HG02571 (cell line): ENCODE measurements around the gene COL28A1.

Source experiments
- ATAC-seq: cut with Tn5 transposase; IDR thresholded peaks from one replicate; pipeline ENCODE4 v1.9.1; 2021; ENCODE audit warnings: mild to moderate bottlenecking, moderate library complexity; ENCODE audit not compliant: unreplicated experiment

COL28A1 gene

DNA sequence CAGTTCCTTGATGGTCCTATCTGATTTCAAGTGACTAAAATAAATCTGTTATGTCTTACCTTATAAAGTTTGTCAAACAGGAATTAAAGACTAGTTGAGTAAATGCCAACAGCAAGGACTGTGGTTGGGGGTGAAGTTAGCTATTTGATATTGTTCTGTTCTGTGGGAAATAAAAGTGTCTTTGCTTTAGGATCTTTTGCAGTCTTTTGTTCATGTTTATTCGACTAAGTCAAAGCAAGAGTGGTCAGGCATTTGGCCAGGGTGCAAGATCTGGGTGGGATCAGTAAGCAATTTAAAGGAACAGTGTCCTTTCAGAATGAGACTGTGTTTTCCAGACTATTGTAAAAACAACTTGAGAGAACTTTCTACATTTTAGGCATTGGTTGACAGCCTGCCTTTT lies at the start of gene COL28A1:
Gene COL28A1 (minus strand): TSS at position 183 of the 400 bp plus-strand sequence. CDS start 2,998 bp downstream, outside the sequence.
- no peak for ATAC-seq

DNA sequence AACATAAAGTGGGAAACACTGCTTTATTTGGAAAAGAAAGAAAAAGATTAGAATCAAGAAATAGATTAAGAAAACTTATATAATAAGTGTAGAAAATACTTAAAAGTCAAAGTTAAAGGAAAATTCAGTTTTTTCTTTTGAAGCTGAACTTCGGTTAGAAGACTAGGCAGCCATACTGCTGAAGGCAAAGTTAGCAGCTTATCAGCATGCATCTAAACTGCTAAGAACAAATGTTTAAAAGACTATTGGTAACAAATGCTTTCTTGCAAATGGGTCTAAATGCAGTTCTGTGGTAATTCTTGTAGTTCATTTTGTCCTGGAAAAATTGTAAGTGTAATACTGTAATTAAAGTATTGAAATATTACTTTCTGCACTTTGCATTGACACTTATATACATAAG lies 49.0 kb upstream of the COL28A1 start:
- ATAC-seq = no peak

DNA sequence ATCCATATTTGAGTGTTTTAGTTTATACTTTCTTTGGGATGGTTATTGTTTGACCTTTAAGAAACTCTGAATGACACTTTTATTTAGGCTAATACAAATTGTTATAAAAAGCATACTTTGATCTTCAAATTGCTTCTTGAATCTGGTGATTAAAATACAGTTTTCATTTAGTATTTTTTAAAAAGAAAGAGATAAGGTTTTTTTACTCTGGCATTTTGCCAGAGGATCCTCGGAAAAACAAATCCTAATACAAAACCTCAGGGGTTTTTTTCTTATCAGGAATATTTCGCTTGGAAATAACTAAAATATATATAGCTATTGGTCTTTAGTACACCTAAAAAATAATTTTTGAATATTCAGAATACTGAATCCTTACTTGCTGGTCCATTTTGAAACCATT lies 48.1 kb upstream of the COL28A1 start:
- ATAC-seq = no peak

DNA sequence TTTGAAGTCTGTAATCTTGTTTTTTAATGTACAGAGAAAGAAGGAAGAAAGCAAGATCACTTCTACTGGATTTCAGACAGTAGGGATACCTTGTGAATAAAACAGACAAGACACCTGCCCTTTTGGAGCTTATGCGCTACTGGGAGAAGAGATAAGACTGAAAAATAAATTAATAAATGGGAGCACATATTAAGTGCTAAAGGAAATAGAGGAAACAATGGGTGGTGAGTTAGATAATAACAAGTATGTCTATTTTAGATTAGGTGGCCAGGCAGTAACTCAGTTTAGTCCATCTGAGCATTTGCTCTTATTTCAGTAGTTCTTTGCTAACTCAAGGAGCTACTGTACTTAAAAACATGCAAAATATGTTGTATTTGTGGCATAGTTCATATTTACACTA lies 46.9 kb upstream of the COL28A1 start:
- ATAC-seq = no peak

- no peak for ATAC-seq
Observed at GRCh38 chr7:7581531-7582179, 46.0 kb upstream of the COL28A1 start.

DNA sequence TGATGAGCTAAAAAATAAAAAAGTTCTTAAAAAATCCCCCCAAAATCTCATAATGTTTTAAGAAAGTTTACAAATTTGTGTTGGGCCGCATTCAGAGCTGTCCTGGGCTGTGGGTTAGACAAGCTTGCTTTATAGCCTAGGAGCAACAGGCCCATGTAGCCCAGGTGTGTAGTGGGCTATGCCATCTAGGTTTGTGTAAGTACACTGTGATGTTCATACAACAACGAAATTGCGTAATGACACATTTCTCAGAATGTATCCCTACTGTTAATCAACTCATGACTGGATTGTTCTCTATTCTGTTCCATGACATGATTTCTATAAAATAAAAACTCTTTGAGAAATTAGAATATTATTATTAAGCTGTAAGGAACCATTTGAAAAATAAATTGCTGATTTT lies 44.0 kb upstream of the COL28A1 start:
- ATAC-seq = no peak

GRCh38 chr7:7577888-7578287 lies 42.2 kb upstream of the COL28A1 start:
- no peak for ATAC-seq

- no peak for ATAC-seq
Observed at GRCh38 chr7:7576344-7576743, 40.7 kb upstream of the COL28A1 start.

GRCh38 chr7:7573701-7574100 lies 38.0 kb upstream of the COL28A1 start:
- ATAC-seq = no peak

- ATAC-seq = no peak
Observed at GRCh38 chr7:7570584-7570983, 34.9 kb upstream of the COL28A1 start.

DNA sequence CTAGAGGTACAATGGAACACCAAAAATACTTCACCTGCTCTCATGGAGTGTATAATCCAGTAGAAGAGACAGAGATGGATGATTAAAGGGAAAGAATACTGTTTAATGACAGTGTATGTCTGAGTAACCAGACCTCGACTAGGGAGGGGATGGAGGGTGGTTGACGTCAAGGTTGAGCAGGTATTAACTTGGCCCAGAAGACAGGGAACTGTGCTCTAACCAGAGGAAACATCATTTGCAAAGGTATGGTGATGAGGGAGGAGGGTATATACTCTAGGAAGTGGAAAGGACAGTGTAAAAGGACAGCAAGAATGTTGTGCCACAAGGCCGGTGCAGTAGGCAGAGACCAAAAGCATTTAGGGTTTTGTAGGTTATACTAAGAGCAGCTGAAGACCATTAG lies 33.9 kb upstream of the COL28A1 start:
- no peak for ATAC-seq

DNA sequence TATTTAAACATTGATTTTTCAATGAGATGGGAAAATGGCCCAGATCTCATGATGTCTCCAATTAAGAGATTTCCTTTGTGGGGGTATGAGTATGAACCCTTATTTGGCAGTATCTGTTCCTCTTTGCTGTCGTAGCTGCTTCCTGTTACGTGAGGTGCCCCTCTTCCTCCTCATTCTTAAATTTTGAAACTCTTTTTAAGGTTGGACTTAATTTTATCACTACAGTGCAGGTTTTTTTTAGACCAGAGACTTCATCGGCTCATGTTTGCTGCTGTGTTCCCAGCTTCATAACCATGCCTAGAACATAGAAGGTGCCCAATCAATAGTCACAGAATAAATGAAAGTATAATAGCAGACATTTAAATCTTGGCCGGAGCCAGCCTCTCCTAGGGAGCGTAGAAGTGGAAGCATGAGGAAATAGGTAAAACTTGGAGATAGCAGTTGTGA lies 33.4 kb upstream of the COL28A1 start:
- ATAC-seq = peak; percentile 34

DNA sequence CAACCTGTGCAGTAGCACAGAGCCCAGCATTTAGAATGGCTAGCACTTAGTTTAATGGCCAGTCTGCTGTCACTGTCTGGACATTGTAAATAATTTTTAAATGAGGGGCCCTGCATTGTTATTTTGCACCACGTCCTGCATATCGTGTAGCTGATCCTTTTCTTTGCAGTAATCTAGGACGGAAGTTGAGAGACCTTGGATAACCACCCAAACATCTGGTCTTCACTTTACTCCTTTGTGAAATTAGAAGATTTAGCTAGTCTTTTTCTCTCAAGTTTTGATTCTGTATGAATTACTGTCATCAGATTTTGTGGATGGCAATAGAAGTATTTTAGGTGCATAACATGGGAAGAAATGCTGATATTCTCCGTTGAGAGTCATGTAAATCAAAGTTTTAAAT lies 32.9 kb upstream of the COL28A1 start:
- no peak for ATAC-seq

DNA sequence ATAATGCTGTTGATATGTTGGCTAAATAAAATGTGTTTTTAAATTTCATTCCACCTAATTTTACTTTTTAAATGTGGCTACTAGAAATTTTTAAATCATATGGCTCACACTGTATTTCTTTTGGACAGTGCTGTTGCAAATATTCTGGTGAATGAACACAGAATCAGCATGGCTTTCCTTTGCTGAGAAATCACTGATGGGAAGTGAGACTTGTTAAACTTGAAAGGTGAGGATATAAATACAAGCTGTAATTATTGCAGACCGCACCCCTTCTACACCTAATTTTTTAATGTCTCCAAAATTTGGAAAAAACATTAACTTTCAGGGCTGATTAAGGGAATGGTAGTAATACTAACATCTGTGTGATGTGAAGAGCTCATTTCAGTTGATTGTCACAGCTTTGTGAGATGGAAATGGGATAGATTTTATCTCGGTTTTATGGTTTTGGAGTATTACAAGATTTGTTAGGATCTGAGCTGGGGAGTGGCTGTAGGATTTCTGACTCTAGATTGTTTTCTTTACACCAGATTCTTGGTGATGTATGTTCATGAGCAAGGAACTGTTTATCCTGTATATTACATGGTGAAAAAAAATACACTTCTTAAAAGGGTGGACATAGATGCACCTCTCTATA lies 32.3 kb upstream of the COL28A1 start:
- ATAC-seq = no peak

DNA sequence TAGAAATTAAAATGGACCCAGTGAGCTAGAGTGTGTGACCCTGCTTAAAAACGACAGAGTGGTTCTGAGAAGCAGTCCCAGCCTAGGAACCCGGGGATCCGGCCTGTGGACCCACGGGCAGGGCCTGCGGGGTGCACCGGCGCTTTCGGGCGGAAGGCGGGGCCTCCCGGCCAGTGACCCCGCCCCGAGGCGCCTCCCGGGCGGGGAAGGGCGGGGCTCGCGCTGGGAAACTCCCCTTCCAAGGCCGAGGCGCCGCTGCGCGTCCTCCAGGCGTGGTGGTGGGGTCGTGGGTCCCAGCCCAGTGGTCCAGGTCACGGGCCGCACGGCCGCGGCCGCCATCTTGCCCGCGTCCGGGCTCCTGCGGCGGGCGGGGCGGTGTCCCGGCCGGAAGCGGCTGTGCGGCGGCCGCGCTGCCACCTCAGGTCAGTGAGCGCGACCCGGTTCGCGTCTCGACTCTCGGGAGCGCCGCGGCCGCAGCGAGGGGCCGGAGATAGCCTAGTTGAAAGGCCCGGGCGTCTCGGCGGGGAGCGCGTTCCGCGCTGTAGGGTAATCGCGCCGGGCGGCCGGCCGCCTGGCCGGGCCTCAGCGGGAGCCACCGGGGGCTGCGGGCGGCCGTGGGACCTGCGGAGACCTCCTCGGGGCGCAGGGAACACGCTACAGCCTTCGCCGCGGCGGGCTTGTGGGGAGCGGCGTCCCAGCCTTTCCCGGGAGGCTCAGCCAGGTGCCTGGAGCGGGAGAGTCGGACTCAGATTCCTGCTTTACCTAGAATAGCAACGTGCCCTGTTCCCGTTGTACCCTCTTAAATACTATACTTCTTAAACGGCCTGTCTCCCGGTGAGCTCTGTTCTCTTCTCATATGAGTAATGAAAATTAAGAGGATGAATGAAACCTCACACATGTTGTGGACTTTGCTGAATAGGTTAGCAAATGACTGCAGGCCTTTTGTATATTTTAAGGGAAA lies 31.3 kb upstream of the COL28A1 start, which contains the start of gene MIOS:
Gene MIOS (plus strand): TSS at position 234 of the 961 bp plus-strand sequence. CDS start 5,592 bp downstream, outside the sequence.
- ATAC-seq = peak; percentile 75

GRCh38 chr7:7565746-7566650 lies 30.3 kb upstream of the COL28A1 start:
- peak; percentile 16 for ATAC-seq

DNA sequence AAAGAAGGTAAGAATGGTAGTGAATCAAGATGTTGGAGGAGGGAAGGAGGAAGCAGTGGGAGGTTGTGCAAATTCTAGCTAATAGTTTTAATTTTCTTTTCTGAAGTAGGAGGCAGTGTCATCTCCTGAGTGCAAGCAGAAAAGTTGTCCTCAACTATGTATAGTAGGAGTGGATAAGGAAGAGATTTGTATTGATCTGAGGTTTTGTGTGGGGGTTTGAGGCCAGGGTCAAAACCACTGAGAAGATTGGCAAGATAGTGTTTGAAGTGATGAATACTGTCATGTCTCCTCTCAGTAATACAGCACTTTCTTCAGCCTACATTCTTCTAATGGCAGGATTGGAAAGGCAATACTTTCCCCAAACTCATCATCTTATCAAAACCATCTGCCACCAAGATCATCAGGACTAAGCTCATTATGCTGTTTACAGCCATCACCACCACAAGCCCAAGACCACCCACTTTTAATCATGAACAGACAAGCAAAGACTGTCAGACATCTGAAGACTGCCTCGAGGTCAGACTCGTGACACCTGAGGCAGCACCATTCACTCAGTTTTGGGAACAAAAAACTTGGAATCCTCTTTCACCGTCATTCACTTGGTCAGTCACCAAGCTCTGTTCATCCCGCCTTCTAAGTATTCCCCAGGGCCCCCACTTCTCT lies 29.5 kb upstream of the COL28A1 start:
- ATAC-seq = no peak

GRCh38 chr7:7564323-7564780 lies 28.7 kb upstream of the COL28A1 start:
- ATAC-seq = no peak

DNA sequence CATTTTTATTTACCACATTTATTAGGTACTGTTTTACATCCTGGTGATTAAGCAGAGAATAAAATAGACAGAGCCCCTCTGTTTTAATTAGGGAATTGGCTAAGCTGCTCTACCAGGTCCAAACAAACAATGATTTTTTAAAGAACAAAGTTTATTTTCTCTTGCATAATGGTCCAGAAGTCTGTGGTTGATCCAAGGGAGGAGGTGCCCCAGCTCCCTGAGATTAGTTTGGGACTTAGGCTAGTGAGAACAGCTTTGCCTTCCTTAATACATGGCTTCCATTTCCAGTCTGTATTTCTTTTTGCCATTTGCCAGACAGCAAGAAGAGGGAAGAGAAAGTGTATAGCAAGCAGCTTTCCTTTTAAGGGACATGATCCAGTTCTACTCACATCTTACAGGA lies 28.1 kb upstream of the COL28A1 start:
- ATAC-seq = no peak

GRCh38 chr7:7563269-7563668 lies 27.6 kb upstream of the COL28A1 start:
- ATAC-seq = no peak
